Stimulated activated CD4-positive, alpha-beta T cell treated with anti-CD3 and anti-CD28 coated beads, Interleukin-1b, Interleukin-23, amount 100 ng/mL, for 1 hour (primary cell): ENCODE data around the gene XPO5.
A peak's percentile ranks its signal among the peaks of the same experiment; 100 is the strongest.
"Not testable (repeated sequence)": the region's sequence is repeated elsewhere in the genome, so short reads cannot be mapped to it uniquely, and the experiment has no call there.

ENCODE experiments used
- DNase-seq, 2 donors: peaks; one replicate each; pipeline ENCODE4 v3.0.0-alpha.2; 2020; ENCODE audit warnings: low read depth in 2 of 2

The XPO5 gene

DNA sequence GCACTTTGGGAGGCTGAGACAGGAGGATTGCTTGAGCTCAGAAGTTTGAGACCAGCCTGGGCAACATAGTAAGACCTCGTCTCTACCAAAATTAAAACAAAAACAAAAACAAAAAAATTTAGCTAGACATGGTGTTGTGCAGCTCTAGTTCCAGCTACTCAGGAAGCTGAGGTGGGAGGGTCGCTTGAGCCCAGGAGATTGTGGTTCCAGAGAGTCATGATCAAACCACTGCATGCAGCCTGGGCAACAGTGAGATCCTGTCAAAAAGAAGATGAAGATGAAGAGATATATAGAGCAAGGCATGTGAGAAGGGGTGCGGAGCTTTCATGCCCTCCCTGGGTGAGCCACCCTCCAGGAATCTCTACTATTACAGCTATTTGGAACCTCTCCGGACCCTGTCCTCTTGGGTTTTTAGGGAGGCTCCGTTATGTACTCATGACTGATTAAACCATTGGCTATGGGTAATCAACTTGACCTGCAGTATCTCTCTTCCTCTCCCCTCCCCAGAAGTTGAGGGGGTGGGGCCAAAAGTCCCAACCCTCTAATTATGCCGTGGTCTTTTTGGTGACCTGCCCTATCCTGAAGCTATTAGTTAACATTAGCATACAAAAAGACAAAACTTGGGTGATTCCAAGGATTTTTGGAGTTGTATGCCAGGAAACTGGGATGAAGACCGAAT lies 9.2 kb upstream of the XPO5 start:
- DNase-seq: no peak

GRCh38 chr6:43582911-43583310 lies 7.1 kb upstream of the XPO5 start:
- DNase-seq: no peak

- no peak for DNase-seq
Observed at GRCh38 chr6:43579171-43579570, 3.3 kb upstream of the XPO5 start.

- no peak for DNase-seq
Observed at GRCh38 chr6:43578748-43579147, 2.9 kb upstream of the XPO5 start.

GRCh38 chr6:43575105-43575771 lies 600 bp downstream of the XPO5 start:
- peak in 1 of 2 donors; percentile 10 for DNase-seq

DNA sequence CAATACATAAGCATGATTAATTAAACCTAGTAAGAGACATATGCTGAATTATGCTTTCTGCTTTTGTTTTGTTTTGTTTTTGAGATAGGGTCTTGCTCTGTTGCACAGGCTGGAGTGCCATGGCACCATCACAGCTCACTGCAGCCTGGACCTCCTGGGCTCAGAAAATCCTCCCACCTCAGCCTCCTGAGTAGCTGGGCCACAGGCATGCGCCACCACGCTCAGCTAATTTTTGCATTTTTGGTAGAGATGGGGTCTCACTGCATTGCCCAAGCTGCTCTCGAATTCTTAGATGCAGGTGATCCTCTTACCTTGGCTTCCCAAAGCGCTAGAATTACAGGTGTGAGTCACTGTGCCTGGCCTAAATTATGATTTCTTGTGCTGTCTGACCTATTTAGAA lies 3.8 kb downstream of the XPO5 start:
- no peak for DNase-seq

DNA sequence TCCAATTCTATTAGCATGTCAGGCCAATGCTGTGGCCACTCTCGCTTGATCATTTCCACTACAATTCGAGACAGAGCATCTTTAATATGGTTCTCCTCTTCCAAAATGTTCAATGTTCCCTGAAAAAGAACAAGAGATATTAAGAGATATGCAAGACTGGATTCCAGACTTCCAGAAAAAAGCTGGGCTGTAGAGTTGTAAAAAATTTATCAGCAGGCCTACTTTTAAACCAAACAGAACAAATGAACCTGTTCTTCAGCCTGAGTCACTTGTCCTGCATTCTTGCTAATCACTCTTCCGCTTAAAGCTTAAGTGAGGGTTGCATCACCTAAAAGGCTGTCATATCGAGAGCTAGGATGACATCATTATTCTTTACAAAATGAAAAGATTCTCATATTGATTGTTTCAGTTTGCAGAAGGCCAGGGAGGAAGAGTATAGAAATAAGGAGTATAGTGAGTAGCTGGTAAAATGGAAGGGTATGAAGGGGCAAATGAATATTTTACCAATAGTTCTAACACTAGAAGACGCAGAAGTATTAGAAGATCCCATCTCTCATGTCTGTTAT lies 4.9 kb downstream of the XPO5 start:
- DNase-seq: no peak

- DNase-seq: no peak
Observed at GRCh38 chr6:43559328-43559727, 16.5 kb downstream of the XPO5 start.

- DNase-seq: not testable (repeated sequence)
Observed at GRCh38 chr6:43557620-43558019, 18.2 kb downstream of the XPO5 start.

- no peak for DNase-seq
Observed at GRCh38 chr6:43547222-43547621, 28.6 kb downstream of the XPO5 start.

GRCh38 chr6:43544461-43544860 lies 31.4 kb downstream of the XPO5 start:
- no peak for DNase-seq

DNA sequence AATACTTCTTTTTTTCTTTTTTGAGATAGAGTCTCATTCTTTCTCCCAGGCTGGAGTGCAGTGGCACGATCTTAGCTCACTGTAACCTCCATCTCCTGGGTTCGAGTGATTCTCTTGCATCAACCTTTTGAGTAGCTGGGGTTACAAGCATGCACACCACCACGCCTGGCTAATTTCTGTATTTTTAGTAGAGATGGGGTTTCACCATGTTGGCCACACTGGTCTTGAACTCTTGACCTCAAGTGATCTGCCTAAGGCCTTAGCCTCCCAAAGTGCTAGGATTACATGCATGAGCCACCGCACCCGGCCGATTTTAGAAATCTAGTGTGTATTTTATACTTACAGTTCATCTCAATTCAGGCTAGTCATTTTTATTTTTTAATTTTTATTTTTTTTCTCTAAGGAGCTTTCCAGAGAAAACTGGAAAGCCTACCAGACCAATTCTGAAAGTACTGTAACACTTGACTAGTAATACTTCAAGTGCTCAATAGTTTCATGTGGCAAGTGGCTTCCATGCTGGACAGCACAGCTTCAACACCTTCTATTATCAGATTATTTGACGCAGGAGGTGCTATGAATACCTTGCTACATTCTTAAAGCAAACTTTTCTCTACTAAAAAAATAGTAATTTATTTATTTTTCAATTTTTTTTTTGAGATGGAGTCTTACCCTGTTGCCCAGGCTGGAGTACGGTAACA lies 33.9 kb downstream of the XPO5 start:
- DNase-seq: no peak

- DNase-seq: no peak
Observed at GRCh38 chr6:43540507-43540906, 35.3 kb downstream of the XPO5 start.

GRCh38 chr6:43539409-43539808 lies 36.4 kb downstream of the XPO5 start:
- DNase-seq: not testable (repeated sequence)

GRCh38 chr6:43538986-43539385 lies 36.9 kb downstream of the XPO5 start:
- not testable (repeated sequence) for DNase-seq

DNA sequence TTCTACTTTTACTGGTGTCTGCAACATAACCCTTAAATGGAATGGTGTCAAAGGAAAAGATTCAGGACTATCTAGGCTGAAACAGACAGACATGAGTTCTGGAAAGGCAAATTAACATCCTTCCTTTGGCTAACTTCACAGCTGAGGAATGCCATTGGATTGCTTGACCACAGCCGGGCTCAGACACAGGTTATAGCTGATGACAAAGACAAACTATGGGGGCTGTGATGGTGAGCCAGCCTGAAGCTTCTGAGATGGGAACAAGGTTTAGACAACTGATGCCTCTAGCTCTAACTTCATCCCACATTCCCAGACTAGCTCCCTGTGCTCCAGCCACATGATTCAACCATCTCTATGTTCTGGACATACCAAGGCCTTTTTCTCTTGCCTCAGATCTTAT lies 43.6 kb downstream of the XPO5 start:
- no peak for DNase-seq

GRCh38 chr6:43524483-43524961 lies 51.3 kb downstream of the XPO5 start:
- DNase-seq: no peak

DNA sequence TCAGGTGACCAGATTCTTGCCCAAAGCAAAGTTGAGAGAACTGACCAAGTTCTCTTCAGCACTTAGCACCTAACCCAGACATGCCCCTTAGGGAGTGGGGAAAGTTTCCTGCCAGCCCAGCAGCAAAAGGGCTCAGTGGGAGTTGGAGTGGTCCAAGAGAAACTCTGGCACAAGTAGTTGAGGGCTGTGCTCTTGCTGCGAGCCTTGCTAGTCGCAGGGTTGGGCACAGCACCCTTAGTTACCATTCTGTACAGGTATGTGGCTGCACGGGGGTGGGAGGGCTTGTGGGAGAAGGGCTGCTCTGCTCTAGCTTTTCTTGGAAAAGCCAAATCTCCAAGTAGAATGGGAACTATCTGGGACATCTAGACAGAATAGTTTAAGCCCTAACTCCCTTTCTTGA lies 52.6 kb downstream of the XPO5 start:
- DNase-seq: no peak

- DNase-seq: no peak
Observed at GRCh38 chr6:43522547-43523261, 53.1 kb downstream of the XPO5 start.

DNA sequence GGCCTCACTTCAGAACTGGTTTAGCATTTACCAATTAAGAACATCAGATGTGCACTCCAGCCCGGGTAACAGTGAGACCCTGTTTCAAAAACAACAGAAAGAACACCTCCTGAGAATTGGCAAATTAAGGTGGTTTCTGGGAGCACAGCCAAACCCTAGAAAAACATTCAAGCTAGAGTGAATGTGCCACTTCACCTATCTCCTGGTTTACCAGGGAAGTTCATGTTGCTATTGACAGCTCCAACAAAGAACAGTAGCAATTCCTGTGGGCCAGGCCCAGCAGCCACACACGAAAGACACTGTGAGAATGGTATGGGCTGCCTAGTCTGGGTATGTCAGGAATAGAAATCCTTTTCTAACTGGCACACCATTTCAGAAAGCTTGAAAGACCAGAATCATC lies 54.0 kb downstream of the XPO5 start:
- DNase-seq: no peak

DNA sequence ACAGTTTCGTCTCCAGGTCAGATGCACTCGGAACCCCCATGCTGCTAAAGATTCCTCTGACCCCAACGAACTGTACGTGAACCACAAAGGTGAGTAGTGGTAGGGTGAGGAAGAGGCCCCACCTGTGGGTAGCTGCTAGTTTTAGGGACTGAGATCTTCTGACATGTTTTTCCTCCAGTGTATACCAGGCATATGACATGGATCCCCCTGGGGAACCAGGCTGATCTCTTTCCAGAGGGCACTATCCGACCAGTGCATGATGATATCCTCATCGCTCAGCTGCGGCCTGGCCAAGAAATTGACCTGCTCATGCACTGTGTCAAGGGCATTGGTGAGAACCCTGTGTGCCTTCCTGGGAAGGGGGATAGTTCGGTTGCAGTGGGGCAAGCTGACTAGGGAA lies 55.7 kb downstream of the XPO5 start:
- no peak for DNase-seq
